NCI-H526 treated with DMSO at 0.1 percent for 48 hours (cell line): ENCODE data around the gene LHX4.
A peak's percentile ranks its signal among the peaks of the same experiment; 100 is the strongest.

Source experiments
- DNase-seq: peaks from one replicate; lab custom pipeline; 2025; lab: John Stamatoyannopoulos, UW

The LHX4 gene

GRCh38 chr1:180229483-180230415 lies at the start of gene LHX4:
Gene LHX4 (plus strand): TSS chr1:180230264. CDS start chr1:180230530, 266 bp downstream.
- DNase-seq, result peak; percentile 91

- DNase-seq, result peak; percentile 38
These were observed 49.0 kb upstream of the LHX4 start for GRCh38 chr1:180181048-180181447.

DNA sequence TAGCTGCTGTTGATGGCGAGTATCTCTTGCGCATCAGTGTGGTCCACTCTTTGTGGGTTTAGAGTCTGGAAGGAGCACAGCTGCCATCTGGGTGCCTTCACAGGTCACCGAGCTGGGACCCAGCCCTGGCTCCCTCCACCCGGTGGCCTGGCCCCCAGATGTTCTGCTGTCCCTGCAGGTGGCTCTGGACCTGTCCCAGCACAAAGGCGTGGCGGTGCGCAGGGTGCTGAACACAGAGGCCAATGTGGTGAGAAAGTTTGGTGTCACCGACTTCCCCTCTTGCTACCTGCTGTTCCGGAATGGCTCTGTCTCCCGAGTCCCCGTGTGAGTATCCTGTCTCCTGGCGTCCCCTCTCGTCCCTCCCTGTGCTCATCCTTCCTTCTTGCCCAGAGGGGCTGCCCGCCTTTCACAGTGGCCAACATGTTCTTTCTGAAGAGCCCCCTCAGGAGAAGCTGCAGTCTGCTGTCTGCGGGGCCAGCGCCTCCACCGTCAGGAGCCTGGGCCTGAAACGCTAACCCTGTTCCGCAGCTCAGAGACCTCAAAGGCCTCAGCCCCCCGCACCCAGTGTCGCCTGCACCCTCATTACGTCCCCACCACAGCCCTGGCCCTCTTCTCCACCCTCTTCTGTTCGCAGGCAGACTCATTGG lies 47.9 kb upstream of the LHX4 start:
- no peak for DNase-seq

DNA sequence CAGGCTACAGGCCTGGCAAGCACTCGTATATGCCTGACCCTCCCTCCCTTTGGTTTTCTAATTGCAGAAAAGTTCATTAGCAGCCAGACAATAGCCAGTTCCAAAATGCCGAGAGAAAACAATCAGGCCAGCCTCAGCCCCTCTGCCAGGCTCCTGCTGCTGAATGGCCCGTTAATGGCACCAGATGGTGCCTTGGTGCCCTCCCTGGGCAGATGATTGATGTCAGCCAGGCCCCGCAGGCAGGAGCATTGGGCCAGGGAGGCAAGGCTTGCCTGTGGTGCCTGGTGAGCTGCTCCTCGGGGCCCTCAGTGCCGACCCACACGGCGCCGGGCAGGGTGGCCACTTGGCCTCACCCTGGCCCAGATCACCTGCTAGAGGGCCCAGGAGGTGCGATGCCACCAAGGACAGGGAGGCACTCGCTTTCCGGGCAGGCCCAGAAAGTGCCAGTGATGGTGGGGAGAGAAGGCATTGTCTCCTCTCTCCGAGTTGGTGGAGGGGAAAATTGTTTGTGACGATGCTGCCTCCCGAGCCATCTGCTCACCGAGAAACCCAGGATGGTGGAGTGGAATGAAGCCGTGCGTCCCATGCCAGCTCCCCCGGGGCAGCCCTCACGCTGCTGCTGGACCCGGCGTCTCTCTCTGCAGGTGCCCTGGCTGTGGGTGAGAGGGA lies 47.3 kb upstream of the LHX4 start:
- DNase-seq, result no peak

GRCh38 chr1:180183426-180183825 lies 46.6 kb upstream of the LHX4 start:
- no peak for DNase-seq

DNA sequence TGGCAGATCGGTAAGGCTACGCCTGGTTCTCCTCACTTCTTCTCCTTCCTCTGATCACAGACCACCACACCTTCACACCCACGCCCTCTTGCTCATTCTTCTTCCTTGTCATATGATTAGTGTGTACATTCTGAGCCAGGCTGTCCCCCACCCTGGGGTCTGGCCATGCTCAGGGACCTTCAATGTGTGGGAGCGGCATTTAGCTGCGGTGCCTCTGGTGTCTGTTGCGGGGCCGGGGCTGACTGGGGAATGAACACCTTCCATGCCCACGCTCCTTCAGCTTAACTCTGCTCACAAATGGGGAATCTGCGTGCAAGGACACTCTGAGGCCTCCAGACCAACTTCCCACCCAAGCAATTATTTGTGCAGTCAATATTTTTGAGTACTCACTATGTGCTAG lies 46.0 kb upstream of the LHX4 start:
- no peak for DNase-seq

DNA sequence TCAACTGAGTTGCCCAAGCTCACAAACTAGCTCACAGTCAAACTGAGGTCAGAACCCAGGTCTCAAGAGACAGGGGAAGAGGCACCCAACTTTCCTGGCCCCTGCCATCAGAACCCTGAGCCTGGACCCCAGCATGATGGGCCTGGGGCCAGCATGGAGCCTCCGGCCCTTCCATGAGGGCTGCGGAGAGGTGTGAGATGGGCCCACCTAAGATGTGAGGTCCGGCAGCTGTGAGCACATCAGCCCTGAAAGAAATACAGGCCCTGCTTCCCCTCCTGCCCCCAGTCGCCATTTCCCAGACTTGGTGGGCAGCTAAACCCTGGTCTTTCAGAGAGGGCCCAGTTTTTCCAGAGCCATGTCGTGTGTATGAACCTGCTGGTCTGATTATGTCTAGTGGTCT lies 44.8 kb upstream of the LHX4 start:
- DNase-seq, result no peak

DNA sequence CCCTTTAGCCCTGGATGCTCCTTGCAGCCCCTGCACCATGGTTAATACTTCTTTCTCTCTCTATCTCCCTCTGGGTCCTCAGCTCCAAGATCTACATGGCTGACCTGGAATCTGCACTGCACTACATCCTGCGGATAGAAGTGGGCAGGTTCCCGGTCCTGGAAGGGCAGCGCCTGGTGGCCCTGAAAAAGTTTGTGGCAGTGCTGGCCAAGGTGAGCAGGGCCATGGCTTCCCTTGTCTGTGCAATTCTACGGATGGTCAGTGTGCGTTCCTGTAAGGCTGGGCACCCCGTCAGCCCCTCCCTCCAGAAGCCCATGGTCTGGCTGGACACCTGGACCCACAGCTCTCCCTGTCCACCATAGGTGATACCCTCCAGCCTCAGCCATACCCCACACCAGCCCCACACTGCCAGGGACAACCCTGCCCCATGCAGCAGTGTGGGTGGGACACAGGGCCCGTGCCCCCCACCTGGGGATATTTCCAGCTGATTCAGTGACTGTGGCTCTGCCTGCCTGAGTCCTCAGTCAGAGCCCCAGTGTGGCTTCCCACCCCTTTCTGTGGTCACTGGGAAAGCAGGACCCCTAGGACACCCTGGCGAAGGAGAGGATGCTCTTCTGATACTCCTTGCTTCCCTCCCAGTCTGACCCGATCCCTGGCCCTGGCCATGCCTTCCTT lies 44.0 kb upstream of the LHX4 start:
- DNase-seq, result no peak

DNA sequence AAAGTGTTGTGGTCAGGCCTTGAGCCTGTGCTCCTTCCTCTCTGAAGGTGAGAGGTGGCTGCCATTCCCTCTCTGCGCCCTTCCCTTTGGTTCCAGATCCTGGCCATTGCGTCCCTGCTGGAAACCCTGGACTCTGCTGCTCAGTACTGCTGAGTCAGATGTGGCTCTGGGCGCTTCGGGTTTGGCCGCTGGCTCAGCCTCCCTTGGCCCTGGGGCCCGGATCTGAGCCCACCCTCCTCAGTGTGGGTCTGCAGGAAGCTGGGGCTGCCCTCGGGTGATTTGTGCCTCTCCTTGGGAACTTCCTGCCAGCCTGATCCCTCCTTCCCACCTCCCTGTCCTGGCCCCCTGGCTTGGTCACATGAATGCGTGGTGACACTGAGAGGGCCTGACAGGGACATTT lies 43.2 kb upstream of the LHX4 start:
- no peak for DNase-seq

GRCh38 chr1:180187626-180188025 lies 42.4 kb upstream of the LHX4 start:
- no peak for DNase-seq

- peak; percentile 73 for DNase-seq
These were observed 42.0 kb upstream of the LHX4 start for GRCh38 chr1:180188091-180188506.

DNA sequence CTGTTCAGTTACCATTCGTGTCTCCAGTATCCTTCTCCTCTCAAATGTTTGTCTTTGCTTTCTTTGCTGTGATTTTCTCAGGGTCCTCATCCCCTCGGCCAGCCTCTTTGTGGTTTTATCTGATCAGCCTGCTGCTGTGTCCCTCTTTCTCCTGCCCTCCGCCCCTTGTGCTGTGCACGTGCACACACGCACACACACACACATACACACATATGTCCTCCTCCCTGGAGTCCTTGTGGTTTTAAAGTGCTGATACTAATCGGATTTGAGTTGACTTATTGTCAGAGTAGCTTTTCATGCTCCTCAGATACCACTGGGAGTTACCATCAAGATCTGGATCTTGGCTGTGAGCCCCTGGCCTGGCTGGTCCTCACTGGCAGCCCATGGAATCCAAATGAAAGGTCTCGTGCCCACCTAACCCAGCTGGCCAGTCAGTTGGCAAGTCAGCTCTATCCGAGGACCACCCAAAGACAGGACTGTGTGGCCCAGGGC lies 41.3 kb upstream of the LHX4 start:
- DNase-seq, result no peak

- DNase-seq, result no peak
These were observed 40.0 kb upstream of the LHX4 start for GRCh38 chr1:180190091-180190490.

DNA sequence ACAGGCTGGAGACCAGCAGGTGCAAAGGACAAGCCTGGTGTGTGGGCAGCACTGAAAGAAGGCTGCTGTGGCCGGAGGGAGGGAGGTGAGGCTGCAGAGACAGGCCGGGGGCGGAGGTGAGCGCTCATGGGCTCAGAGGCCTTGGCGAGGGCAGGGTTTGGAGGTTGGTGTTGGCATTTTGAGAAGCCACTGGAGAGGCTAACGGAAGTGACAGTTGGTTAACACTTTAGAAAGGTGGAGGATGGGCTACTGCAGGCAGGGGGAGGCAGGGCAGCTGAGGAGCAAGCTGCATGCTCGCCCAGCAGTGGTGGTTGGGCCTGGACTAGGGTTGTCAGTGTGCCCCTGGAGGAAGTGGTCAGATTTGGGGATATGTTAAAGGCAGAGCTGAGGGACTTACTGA lies 37.9 kb upstream of the LHX4 start:
- DNase-seq, result no peak

DNA sequence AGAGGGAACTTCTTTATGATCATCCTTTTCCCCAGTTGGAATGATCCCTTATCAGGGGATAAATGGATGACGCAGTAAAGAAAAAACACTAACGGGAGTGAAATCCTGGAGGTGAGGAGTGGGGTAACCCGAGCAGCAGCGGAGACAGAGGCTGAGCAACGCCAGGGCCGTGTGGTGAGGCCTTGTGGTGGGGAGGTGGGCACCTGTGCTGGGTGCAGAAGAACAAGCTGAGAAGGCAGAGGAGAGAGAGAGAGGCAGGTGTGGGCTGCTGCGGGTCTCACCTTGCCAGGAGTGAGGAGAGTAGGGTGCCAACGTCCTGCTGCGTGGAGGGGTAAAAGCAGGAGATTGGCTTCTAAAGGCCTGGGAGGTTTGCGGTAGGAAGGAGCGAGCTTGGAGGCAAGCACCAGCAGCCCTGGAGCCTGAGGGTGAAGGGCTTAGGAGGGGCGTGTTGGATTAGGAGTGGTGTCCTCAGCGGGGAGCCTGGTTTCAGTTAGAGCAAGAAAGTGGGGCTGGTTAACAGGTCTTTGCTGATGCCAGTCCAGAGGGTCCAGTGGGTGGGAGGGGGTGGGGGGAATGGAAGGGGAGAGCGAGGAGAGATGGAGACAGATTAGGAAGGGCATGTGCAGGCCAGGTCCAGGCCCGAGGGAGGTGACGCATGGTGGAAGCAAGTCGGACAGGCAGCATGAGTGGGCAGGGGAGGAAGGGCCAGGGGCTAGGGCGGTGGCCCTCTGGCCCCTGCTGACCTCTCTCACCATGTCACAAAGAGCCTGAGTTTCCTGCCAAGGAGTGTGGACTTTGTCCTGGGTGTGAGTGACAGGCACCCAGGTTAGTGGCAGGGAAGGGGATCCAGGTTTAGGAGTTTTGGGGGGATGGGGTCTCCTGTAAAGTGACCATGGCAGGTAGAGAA lies 36.7 kb upstream of the LHX4 start:
- no peak for DNase-seq

DNA sequence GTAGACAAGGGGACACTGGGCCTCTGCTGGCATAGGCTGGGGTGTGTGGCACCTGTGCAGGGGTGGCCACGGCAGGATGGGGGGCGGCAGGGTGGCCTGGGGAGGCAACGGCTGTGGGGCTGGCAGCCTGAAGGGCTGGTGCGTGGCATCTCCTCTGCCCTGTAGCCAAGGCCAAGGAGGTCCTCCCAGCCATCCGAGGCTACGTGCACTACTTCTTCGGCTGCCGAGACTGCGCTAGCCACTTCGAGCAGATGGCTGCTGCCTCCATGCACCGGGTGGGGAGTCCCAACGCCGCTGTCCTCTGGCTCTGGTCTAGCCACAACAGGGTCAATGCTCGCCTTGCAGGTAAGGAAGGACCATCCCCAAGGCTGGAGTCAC lies 36.0 kb upstream of the LHX4 start:
- DNase-seq, result no peak

DNA sequence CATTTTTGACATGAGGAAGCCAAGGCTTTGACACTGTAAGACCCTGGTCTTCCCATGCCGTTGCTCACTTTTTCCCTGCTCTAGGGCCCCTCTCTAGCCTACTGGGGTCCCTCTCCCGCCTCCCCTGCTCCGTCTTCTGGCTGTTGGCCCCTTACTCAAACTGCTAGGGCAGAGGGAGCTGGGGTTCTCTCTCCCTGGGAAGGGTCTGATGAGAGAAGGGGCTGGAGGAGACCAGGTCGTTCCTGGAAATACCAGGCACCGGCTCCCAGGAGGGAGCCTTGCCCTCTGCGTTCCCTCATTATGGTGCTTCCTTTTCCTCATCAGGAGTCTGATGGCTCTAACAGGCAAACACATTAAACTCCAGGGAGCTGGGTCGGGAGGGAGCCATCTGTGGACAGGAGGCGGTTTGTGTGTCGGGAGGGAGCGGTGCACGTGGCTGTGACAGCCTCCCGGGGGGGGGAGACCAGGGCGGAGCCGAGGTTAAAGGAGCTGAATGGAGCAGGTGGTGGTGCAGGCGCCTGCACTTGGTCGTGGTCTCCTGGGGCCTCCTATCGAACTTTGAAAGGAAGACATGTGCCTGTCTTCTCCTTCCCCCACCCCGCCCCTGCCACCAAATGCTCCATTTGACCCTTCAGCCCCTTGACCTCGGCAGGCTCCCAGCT lies 35.4 kb upstream of the LHX4 start:
- no peak for DNase-seq

- no peak for DNase-seq
These were observed 34.7 kb upstream of the LHX4 start for GRCh38 chr1:180195401-180195800.

GRCh38 chr1:180195916-180196315 lies 34.1 kb upstream of the LHX4 start:
- no peak for DNase-seq

DNA sequence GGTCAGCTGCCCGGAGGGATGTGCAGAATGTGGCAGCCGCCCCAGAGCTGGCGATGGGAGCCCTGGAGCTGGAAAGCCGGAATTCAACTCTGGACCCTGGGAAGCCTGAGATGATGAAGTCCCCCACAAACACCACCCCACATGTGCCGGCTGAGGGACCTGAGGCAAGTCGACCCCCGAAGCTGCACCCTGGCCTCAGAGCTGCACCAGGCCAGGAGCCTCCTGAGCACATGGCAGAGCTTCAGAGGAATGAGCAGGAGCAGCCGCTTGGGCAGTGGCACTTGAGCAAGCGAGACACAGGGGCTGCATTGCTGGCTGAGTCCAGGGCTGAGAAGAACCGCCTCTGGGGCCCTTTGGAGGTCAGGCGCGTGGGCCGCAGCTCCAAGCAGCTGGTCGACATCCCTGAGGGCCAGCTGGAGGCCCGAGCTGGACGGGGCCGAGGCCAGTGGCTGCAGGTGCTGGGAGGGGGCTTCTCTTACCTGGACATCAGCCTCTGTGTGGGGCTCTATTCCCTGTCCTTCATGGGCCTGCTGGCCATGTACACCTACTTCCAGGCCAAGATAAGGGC lies 33.5 kb upstream of the LHX4 start:
- no peak for DNase-seq
